Measurements from ENCODE around the gene GSTO1.

The GSTO1 gene

DNA sequence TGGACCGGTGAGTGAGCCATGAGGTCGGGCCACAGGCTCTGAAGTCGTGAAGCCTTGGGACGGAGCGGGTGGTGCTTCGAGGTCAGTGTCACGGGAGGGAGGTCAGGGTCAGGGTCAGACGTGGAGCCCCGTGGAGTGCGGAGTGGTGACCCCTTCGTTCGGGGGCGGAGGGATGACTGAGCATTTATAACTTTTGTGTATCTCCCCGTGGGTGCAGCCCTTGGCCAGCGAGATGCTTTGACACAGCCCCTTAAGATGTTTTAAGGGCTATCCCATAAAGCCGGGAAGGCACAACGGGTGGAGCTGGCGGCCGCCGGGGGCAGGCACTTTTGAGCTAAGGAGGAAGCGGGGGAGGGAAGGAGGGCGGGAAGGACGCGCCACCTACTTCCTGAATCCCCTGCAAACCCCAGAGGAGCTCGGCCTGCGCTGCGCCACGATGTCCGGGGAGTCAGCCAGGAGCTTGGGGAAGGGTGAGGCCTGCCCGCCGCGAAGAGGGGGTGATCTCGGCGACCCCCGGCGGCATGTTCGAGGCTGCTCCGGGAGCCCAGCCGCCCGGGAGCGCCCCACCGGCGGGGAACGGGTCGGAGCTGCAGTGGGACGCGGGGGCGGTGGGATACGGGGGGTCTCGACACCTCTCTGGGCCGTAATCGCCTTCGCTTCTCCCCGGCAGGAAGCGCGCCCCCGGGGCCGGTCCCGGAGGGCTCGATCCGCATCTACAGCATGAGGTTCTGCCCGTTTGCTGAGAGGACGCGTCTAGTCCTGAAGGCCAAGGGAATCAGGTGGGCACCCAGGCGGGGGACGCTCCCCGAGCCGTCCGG, at the start of gene GSTO1:
TSS of gene GSTO1 (plus strand) at position 400 of the 818 bp plus-strand sequence. CDS start at position 437, 37 bp downstream.
- TF ChIP-seq CTCF (IDR thresholded peaks at IDR 0.05; ENCODE audit: insufficient read depth, low read length, poor library complexity, severe bottlenecking), result peak; percentile 16
- Histone ChIP-seq H3K4me3 (replicated peaks; ENCODE audit: low read depth, low read length) (peak within 1 kb of the TSS; percentile 92), H3K27me3 (replicated peaks; ENCODE audit: control insufficient read depth, insufficient read depth, low read length) (no peaks in the 10 kb centered on the region), H3K36me3 (ENCODE audit: control insufficient read depth, insufficient read depth, low read length) (peaks cover 7% of the 10 kb centered on the region)
- peak; percentile 73 for DNase-seq (ENCODE audit: extremely low read depth, insufficient read length)

GRCh38 chr10:104208730-104209129, 46.0 kb upstream of the GSTO1 start:
- no peak for TF ChIP-seq CTCF (IDR thresholded peaks at IDR 0.05; ENCODE audit: insufficient read depth, low read length, poor library complexity, severe bottlenecking)
- no peak for DNase-seq (ENCODE audit: extremely low read depth, insufficient read length)
- Histone ChIP-seq H3K36me3 (ENCODE audit: control insufficient read depth, insufficient read depth, low read length) (no peaks in the 10 kb centered on the region), H3K27me3 (replicated peaks; ENCODE audit: control insufficient read depth, insufficient read depth, low read length) (no peaks in the 10 kb centered on the region; the same call in 1 of the 2 replicates), H3K4me3 (replicated peaks; ENCODE audit: low read depth, low read length) (no peak overlapping the region)

DNA sequence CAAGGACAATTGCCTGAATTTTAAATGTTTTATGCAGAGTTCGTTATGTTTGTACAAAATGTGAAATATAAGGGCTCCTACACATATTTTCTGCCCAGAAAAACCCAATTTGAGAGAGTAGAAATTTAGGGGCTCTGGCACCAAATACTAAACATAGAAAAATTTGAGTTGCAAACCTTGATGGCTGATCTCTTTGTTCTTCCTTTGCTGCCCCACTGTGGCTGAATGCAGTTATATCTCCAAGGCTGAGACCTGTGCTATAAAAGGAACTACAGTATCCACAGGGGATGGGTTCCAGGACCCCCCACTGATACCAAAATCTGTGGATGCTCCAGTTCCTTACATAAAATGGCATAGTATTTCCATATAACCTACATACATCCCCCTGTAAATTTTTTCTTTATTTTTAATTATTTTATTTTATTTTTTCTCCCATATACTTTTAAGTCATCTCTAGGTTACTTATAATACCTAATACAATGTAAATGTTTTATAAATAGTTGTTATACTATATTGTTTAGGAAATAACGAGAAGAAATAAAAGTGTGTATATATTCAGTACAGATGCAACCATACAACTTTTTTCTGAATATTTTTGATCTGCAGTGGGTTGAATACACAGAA, 45.0 kb upstream of the GSTO1 start:
- H3K27me3 ChIP-seq (replicated peaks; ENCODE audit: control insufficient read depth, insufficient read depth, low read length), result no peaks in the 10 kb centered on the region; the same call in 1 of the 2 replicates
- DNase-seq (ENCODE audit: extremely low read depth, insufficient read length), result no peak

DNA sequence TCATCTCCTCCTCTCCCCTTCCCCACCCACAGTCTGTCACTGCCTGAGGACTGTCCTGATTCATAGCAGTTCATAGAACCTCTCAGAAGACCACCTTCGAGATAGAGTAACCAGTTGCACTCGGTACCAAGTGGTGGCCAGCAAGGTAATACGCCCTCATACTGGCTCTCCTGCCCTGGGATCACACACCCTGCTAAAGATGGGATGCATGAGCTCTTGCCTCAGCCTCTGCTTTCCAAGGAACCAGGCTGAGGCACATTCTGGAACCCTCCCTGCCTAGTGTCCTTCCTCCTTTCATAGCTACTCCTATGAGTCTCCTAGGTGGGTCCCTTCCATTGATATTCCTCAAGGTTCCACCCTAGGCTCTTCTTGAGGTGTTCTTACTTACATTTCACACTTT, 38.1 kb upstream of the GSTO1 start:
- Histone ChIP-seq H3K27me3 (replicated peaks; ENCODE audit: control insufficient read depth, insufficient read depth, low read length) (no peaks in the 10 kb centered on the region), H3K36me3 (ENCODE audit: control insufficient read depth, insufficient read depth, low read length) (no peaks in the 10 kb centered on the region), H3K4me3 (replicated peaks; ENCODE audit: low read depth, low read length) (no peak overlapping the region)
- DNase-seq (ENCODE audit: extremely low read depth, insufficient read length), result no peak
- TF ChIP-seq CTCF (IDR thresholded peaks at IDR 0.05; ENCODE audit: insufficient read depth, low read length, poor library complexity, severe bottlenecking), result no peak

More for the DNA sequence above, 45.0 kb upstream of the GSTO1 start:
- Histone ChIP-seq H3K4me3 (replicated peaks; ENCODE audit: low read depth, low read length) (no peak overlapping the region), H3K36me3 (ENCODE audit: control insufficient read depth, insufficient read depth, low read length) (no peaks in the 10 kb centered on the region)
- TF ChIP-seq CTCF (IDR thresholded peaks at IDR 0.05; ENCODE audit: insufficient read depth, low read length, poor library complexity, severe bottlenecking), result peak; percentile 58

DNA sequence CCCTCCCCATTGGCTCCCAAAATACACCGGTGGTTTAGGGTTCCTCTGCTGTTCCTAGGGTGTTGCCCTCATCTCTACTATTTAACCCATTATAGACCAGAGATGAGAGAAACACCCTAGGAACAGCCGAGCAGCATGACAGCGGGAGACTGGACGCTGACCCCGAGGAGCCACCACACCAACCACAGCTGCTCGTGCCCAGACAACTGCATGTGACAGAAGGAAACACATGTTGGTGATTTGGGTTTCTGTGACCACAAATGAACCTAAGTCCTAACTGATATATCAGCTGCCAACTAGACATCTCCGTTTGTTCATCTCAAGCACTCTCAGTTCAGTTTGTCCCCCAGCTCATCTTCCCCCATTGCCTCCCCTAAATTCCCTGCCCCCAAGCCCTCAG, 35.9 kb upstream of the GSTO1 start:
- no peak overlapping the region for H3K4me3 ChIP-seq (replicated peaks; ENCODE audit: low read depth, low read length)

More for the DNA sequence above, 35.9 kb upstream of the GSTO1 start:
- DNase-seq (ENCODE audit: extremely low read depth, insufficient read length), result no peak
- no peaks in the 10 kb centered on the region for H3K36me3 ChIP-seq (ENCODE audit: control insufficient read depth, insufficient read depth, low read length)
- no peak for TF ChIP-seq CTCF (IDR thresholded peaks at IDR 0.05; ENCODE audit: insufficient read depth, low read length, poor library complexity, severe bottlenecking)
- no peaks in the 10 kb centered on the region for H3K27me3 ChIP-seq (replicated peaks; ENCODE audit: control insufficient read depth, insufficient read depth, low read length)
